Sigmoid colon (tissue), 7 donors: Measurements from ENCODE around the gene UTS2. TPM values are rescaled to one million over a fixed set of nuclear protein-coding genes. Genes with fewer than 3 reads are reported as not detected.

Source experiments
- DNase-seq: peaks from one replicate; pipeline ENCODE4 v3.0.0-alpha.2; 2019
- H3K27ac ChIP-seq, 4 donors: fragments of 200-600 bp; sonication (generic); one replicate each; pipeline ENCODE4 v1.5.1; 2016 to 2019; ENCODE audit warnings: mild to moderate bottlenecking in 1 of 4
- H3K27me3 ChIP-seq, 3 donors: fragments of 200-600 bp; sonication (generic); one replicate each; pipeline ENCODE4 v1.5.1; 2019; ENCODE audit warnings: mild to moderate bottlenecking in 1 of 3
- H3K36me3 ChIP-seq, 4 donors: fragments of 200-600 bp; sonication (generic); one replicate each; pipeline ENCODE4 v1.5.1; 2016 to 2019
- H3K4me1 ChIP-seq, 4 donors: fragments of 200-600 bp; sonication (generic); one replicate each; pipeline ENCODE4 v1.5.1; 2017 to 2019
- H3K4me3 ChIP-seq, 4 donors: fragments of 200-600 bp; sonication (generic); one replicate each; pipeline ENCODE4 v1.5.1; 2017 to 2019; ENCODE audit warnings: mild to moderate bottlenecking in 2 of 4, moderate library complexity in 1 of 4
- H3K9me3 ChIP-seq, 4 donors: fragments of 200-600 bp in 3 of 4; sonication (generic) in 3 of 4; one replicate each; pipeline versions ENCODE4 v1.5.1 to v1.6.1; 2013 to 2019
- EP300 ChIP-seq, 4 donors: sonication (generic); formaldehyde crosslinking; IDR thresholded peaks; one replicate each; pipeline ENCODE4 v1.6.1; 2017; ENCODE audit warnings: antibody characterized with exemption in 4 of 4
- POLR2A ChIP-seq, 2 donors: fragments of 450-650 bp; IDR thresholded peaks; one replicate each; pipeline ENCODE4 v1.6.1; 2016; ENCODE audit warnings: antibody characterized with exemption in 2 of 2, mild to moderate bottlenecking in 2 of 2, moderate library complexity in 2 of 2
- POLR2AphosphoS5 ChIP-seq, 4 donors: sonication (generic); formaldehyde crosslinking; IDR thresholded peaks; one replicate each; pipeline ENCODE4 v1.6.1; 2017; ENCODE audit warnings: antibody characterized with exemption in 4 of 4
- WGBS, 2 donors: extraction: QIAGEN DNeasy Blood & Tissue Kit; methylation state at CpG; one replicate each; pipeline ENCODE4 v1.1.7; 2013; 5-methylcytosine and 5-hydroxymethylcytosine counted together
- intact Hi-C: fragments of 100-400 bp; cut with DNase I; formaldehyde crosslinking; loops from one replicate; pipeline ENCODE4 v1.15.1; 2023
- polyA plus RNA-seq, 3 donors: library from polyadenylated mRNA; stranded (reverse); fragments of 200-250 nt; gene quantifications; one replicate each; pipeline ENCODE4 v1.2.3, GENCODE V29; 2013
- total RNA-seq, 4 donors: library from RNA; depleted of rRNA; stranded (reverse); fragments of >200 nt; gene quantifications; one replicate each; pipeline ENCODE4 v1.1.0, GENCODE V29; 2016
- TF ChIP-seq, protein P1 (sequence below), 4 experiments: fragments of 450-650 bp in 3 of 4; fragments of 200-600 bp in 1 of 4; IDR thresholded peaks; one replicate each; pipeline ENCODE4 v1.5.1; 2016 to 2019; ENCODE audit warnings: antibody characterized with exemption in 4 of 4, mild to moderate bottlenecking in 3 of 4, moderate library complexity in 2 of 4
- donor health status: healthy with polysubstance abuse.
- donor health status: Bipolar disorder and iron deficiency.
- donor health status: healthy.

UTS2 gene
- total and polyA plus RNA-seq, 7 donors: 0.20 to 7.2 TPM; not detected in 5

GRCh38 chr1:7868070-7868780, 15.4 kb upstream of the UTS2 start:
- DNase-seq: no peak
- intact Hi-C loops: no loop called here
- TF ChIP-seq, protein P1, sequence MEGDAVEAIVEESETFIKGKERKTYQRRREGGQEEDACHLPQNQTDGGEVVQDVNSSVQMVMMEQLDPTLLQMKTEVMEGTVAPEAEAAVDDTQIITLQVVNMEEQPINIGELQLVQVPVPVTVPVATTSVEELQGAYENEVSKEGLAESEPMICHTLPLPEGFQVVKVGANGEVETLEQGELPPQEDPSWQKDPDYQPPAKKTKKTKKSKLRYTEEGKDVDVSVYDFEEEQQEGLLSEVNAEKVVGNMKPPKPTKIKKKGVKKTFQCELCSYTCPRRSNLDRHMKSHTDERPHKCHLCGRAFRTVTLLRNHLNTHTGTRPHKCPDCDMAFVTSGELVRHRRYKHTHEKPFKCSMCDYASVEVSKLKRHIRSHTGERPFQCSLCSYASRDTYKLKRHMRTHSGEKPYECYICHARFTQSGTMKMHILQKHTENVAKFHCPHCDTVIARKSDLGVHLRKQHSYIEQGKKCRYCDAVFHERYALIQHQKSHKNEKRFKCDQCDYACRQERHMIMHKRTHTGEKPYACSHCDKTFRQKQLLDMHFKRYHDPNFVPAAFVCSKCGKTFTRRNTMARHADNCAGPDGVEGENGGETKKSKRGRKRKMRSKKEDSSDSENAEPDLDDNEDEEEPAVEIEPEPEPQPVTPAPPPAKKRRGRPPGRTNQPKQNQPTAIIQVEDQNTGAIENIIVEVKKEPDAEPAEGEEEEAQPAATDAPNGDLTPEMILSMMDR (IDR thresholded peaks at IDR 0.05): no peak
- no peak for TF ChIP-seq EP300 (IDR thresholded peaks at IDR 0.05)
- no peak for TF ChIP-seq POLR2AphosphoS5 (IDR thresholded peaks at IDR 0.05)
- TF ChIP-seq POLR2A (IDR thresholded peaks at IDR 0.05): no peak

DNA sequence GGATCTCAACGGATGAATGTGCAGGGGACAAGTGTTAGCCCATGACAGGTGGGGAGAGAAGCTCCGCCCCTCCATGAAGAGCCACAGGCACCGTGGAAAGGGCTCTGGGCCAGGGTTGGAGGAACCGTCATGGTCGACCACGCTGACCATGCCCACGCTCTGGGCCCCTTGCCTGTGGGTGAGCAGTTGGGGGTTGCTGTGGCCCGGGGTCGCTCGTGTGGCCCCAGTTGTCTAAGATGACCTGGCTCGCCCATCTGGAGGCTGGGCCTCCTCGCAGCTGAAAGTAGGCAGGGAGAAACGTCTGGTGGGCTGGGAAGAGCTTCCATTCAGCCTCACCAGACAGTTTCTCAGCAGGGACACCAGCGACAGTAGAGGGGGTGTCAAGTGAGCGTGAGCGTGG, 13.1 kb upstream of the UTS2 start:
- TF ChIP-seq, protein P1 (IDR thresholded peaks at IDR 0.05): no peak
- TF ChIP-seq POLR2A (IDR thresholded peaks at IDR 0.05) (no peak), EP300 (IDR thresholded peaks at IDR 0.05) (no peak), POLR2AphosphoS5 (IDR thresholded peaks at IDR 0.05) (no peak)
- H3K27me3 ChIP-seq: no peaks in the 10 kb centered on the region

More at GRCh38 chr1:7868070-7868780, 15.4 kb upstream of the UTS2 start:
- Histone ChIP-seq H3K4me1 (no peaks in the 10 kb centered on the region), H3K27ac (no peak overlapping the region), H3K9me3 (no peaks in the 10 kb centered on the region), H3K36me3 (no peaks in the 10 kb centered on the region), H3K27me3 (no peaks in the 10 kb centered on the region), H3K4me3 (no peak overlapping the region)
- WGBS, 2 donors: 79 to 80% methylated on average over 10 of the region's 10 CpGs

GRCh38 chr1:7863756-7864328, 11.0 kb upstream of the UTS2 start:
- H3K4me3 ChIP-seq: no peak overlapping the region
- intact Hi-C loops: no loop called here
- DNase-seq: no peak
- H3K27ac ChIP-seq: no peak overlapping the region
- WGBS, 2 donors: 84 to 85% methylated on average over 17 of the region's 17 CpGs
- TF ChIP-seq EP300 (IDR thresholded peaks at IDR 0.05): no peak
- TF ChIP-seq, protein P1 (IDR thresholded peaks at IDR 0.05): no peak
- TF ChIP-seq POLR2AphosphoS5 (IDR thresholded peaks at IDR 0.05): no peak
- TF ChIP-seq POLR2A (IDR thresholded peaks at IDR 0.05): no peak
- H3K4me1 ChIP-seq: no peaks in the 10 kb centered on the region
- H3K9me3 ChIP-seq: no peaks in the 10 kb centered on the region
- no peaks in the 10 kb centered on the region for H3K27me3 ChIP-seq
- H3K36me3 ChIP-seq: no peaks in the 10 kb centered on the region

More for the DNA sequence above, 13.1 kb upstream of the UTS2 start:
- 89 to 91% methylated on average over 16 of the region's 16 CpGs for WGBS, 2 donors
- Histone ChIP-seq H3K27ac (no peak overlapping the region), H3K9me3 (no peaks in the 10 kb centered on the region), H3K4me1 (no peaks in the 10 kb centered on the region), H3K4me3 (no peak overlapping the region), H3K36me3 (no peaks in the 10 kb centered on the region)
- intact Hi-C loops: no loop called here
- no peak for DNase-seq

- no peak for DNase-seq
- TF ChIP-seq POLR2AphosphoS5 (IDR thresholded peaks at IDR 0.05) (no peak), POLR2A (IDR thresholded peaks at IDR 0.05) (no peak), EP300 (IDR thresholded peaks at IDR 0.05) (no peak)
- TF ChIP-seq, protein P1 (IDR thresholded peaks at IDR 0.05): no peak
- Histone ChIP-seq H3K4me3 (no peak overlapping the region), H3K27ac (no peak overlapping the region), H3K36me3 (no peaks in the 10 kb centered on the region), H3K27me3 (no peaks in the 10 kb centered on the region), H3K9me3 (no peaks in the 10 kb centered on the region), H3K4me1 (no peaks in the 10 kb centered on the region)
- intact Hi-C loops: no loop called here
- WGBS, 2 donors: 94% methylated on average over 17 of the region's 17 CpGs
Observed at GRCh38 chr1:7862211-7863060, 9.6 kb upstream of the UTS2 start.
